ENCODE results near the gene SHH. TPM values are rescaled to one million over a fixed set of nuclear protein-coding genes. Genes with fewer than 3 reads are reported as not detected.

Gene SHH
- total and polyA plus RNA-seq, 2 of the 13 experiments (the other 11 are each of a cell fraction or from before 2014, with no cell fraction given), result 1.9 to 3.4 TPM

DNA sequence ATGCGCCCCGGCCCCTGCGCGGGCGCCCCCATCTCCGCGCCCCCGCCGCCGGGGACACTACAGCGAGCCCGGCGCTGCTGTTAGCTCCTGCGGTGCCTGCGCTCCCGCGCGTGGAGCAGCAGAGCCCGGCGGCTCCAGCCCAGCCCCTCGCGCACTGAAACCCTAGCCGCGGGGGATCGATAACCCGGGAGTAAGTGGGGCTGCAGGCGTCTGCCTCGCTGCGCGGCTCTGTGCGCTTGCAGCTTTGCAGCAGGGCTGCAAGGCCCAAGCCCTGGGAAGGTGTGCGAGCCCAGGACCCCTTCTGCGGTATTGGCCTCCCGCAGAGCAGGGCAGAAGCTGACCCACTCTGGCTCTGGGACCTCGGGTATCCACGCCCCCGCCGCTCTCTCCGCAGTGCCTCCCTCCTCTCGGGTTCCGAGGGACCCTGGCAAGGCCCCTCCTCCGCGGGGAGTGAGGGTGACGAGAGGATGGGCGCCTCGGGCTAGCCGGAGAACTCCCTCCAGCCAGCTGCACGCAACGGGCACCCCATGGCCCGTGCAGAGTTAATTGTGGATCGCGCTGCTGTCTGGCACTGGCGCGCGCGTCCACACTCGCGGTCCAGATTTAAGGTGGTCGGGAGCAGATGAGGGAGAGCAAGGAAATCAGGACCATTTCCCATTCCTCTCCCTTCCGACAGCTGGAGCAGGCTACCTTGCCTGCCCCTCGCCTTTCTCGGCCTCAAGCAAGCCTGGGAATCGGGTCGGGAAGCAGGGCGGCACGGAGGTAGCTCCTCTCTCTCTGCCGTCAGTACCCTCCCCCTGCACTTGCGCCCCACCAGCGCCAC, 2.1 kb downstream of the SHH start (continued):
- TF ChIP-seq ZFX (CRISPR knock-in tag; IDR thresholded peaks at IDR 0.05; ENCODE audit: low read depth) (peak; percentile 39; the same call in 1 of the 2 replicates), ZFY (CRISPR knock-in tag; IDR thresholded peaks at IDR 0.05) (peak; percentile 52), HNRNPH1 (optimal IDR thresholded peaks at IDR 0.05; ENCODE audit: low read depth, low read length) (no peak), ZNF841 (CRISPR knock-in tag; IDR thresholded peaks at IDR 0.05; ENCODE audit: borderline replicate concordance) (no peak), ATRX (CRISPR knock-in tag; IDR thresholded peaks at IDR 0.05; ENCODE audit: borderline replicate concordance) (no peak), YEATS4 (CRISPR knock-in tag; IDR thresholded peaks at IDR 0.05; ENCODE audit: borderline replicate concordance) (0 out of 2 replicates have a peak, but pooled peaks have one; percentile 34), TAF15 (IDR thresholded peaks at IDR 0.05; ENCODE audit: low read depth, low read length, poor library complexity, severe bottlenecking) (no peak), TRIM24 (CRISPR knock-in tag; IDR thresholded peaks at IDR 0.05) (no peak), RXRA (CRISPR knock-in tag; IDR thresholded peaks at IDR 0.05) (peak; percentile 50)
- TF ChIP-seq, protein P1, sequence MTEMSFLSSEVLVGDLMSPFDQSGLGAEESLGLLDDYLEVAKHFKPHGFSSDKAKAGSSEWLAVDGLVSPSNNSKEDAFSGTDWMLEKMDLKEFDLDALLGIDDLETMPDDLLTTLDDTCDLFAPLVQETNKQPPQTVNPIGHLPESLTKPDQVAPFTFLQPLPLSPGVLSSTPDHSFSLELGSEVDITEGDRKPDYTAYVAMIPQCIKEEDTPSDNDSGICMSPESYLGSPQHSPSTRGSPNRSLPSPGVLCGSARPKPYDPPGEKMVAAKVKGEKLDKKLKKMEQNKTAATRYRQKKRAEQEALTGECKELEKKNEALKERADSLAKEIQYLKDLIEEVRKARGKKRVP (CRISPR knock-in tag; IDR thresholded peaks at IDR 0.05), result no peak
- TF ChIP-seq, protein P2, sequence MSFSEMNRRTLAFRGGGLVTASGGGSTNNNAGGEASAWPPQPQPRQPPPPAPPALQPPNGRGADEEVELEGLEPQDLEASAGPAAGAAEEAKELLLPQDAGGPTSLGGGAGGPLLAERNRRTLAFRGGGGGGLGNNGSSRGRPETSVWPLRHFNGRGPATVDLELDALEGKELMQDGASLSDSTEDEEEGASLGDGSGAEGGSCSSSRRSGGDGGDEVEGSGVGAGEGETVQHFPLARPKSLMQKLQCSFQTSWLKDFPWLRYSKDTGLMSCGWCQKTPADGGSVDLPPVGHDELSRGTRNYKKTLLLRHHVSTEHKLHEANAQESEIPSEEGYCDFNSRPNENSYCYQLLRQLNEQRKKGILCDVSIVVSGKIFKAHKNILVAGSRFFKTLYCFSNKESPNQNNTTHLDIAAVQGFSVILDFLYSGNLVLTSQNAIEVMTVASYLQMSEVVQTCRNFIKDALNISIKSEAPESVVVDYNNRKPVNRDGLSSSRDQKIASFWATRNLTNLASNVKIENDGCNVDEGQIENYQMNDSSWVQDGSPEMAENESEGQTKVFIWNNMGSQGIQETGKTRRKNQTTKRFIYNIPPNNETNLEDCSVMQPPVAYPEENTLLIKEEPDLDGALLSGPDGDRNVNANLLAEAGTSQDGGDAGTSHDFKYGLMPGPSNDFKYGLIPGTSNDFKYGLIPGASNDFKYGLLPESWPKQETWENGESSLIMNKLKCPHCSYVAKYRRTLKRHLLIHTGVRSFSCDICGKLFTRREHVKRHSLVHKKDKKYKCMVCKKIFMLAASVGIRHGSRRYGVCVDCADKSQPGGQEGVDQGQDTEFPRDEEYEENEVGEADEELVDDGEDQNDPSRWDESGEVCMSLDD (CRISPR knock-in tag; IDR thresholded peaks at IDR 0.05; ENCODE audit: borderline replicate concordance), result no peak
- TF ChIP-seq, protein P3, sequence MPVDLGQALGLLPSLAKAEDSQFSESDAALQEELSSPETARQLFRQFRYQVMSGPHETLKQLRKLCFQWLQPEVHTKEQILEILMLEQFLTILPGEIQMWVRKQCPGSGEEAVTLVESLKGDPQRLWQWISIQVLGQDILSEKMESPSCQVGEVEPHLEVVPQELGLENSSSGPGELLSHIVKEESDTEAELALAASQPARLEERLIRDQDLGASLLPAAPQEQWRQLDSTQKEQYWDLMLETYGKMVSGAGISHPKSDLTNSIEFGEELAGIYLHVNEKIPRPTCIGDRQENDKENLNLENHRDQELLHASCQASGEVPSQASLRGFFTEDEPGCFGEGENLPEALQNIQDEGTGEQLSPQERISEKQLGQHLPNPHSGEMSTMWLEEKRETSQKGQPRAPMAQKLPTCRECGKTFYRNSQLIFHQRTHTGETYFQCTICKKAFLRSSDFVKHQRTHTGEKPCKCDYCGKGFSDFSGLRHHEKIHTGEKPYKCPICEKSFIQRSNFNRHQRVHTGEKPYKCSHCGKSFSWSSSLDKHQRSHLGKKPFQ (CRISPR knock-in tag; IDR thresholded peaks at IDR 0.05; ENCODE audit: insufficient replicate concordance), result no peak
- TF ChIP-seq, protein P4, sequence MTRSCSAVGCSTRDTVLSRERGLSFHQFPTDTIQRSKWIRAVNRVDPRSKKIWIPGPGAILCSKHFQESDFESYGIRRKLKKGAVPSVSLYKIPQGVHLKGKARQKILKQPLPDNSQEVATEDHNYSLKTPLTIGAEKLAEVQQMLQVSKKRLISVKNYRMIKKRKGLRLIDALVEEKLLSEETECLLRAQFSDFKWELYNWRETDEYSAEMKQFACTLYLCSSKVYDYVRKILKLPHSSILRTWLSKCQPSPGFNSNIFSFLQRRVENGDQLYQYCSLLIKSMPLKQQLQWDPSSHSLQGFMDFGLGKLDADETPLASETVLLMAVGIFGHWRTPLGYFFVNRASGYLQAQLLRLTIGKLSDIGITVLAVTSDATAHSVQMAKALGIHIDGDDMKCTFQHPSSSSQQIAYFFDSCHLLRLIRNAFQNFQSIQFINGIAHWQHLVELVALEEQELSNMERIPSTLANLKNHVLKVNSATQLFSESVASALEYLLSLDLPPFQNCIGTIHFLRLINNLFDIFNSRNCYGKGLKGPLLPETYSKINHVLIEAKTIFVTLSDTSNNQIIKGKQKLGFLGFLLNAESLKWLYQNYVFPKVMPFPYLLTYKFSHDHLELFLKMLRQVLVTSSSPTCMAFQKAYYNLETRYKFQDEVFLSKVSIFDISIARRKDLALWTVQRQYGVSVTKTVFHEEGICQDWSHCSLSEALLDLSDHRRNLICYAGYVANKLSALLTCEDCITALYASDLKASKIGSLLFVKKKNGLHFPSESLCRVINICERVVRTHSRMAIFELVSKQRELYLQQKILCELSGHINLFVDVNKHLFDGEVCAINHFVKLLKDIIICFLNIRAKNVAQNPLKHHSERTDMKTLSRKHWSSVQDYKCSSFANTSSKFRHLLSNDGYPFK (CRISPR knock-in tag; IDR thresholded peaks at IDR 0.05; ENCODE audit: borderline replicate concordance), result no peak
- TF ChIP-seq, protein P5, sequence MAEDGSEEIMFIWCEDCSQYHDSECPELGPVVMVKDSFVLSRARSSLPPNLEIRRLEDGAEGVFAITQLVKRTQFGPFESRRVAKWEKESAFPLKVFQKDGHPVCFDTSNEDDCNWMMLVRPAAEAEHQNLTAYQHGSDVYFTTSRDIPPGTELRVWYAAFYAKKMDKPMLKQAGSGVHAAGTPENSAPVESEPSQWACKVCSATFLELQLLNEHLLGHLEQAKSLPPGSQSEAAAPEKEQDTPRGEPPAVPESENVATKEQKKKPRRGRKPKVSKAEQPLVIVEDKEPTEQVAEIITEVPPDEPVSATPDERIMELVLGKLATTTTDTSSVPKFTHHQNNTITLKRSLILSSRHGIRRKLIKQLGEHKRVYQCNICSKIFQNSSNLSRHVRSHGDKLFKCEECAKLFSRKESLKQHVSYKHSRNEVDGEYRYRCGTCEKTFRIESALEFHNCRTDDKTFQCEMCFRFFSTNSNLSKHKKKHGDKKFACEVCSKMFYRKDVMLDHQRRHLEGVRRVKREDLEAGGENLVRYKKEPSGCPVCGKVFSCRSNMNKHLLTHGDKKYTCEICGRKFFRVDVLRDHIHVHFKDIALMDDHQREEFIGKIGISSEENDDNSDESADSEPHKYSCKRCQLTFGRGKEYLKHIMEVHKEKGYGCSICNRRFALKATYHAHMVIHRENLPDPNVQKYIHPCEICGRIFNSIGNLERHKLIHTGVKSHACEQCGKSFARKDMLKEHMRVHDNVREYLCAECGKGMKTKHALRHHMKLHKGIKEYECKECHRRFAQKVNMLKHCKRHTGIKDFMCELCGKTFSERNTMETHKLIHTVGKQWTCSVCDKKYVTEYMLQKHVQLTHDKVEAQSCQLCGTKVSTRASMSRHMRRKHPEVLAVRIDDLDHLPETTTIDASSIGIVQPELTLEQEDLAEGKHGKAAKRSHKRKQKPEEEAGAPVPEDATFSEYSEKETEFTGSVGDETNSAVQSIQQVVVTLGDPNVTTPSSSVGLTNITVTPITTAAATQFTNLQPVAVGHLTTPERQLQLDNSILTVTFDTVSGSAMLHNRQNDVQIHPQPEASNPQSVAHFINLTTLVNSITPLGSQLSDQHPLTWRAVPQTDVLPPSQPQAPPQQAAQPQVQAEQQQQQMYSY (CRISPR knock-in tag; IDR thresholded peaks at IDR 0.05), result no peak

Measured in HepG2 (cell line).